ENCODE data around the gene SRF.

SRF gene

GRCh38 chr6:43183441-43183840, 12.4 kb downstream of the SRF start:
- DNase-seq (ENCODE audit: low read depth): no peak

DNA sequence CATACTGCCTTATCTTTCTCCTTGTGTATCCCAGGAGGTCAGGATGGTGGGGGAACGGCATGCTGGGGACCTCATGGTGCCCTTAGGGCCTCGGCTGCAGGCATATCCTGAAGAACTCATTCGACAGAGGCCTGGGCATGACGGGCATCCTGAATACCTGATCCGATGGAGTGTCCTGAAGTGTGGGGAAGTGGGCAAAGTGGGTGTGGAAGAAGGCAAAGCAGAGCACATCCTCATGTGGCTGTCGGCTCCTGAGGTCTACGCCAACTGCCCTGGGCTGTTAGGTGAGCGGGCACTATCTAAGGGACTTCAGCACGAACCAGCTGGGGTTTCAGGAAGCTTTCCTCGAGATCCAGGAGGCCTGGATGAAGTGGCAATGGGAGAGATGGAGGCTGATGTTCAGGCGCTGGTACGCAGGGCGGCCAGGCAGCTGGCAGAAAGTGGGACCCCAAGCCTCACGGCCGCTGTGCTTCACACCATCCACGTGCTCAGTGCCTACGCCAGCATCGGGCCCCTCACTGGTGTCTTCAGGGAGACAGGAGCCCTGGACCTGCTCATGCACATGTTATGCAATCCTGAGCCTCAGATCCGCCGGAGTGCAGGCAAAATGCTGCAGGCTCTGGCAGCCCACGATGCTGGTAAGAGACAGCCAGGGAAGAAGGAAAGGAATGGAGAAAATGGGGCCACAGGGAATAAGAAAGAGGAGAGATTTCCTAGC, 13.4 kb downstream of the SRF start:
- no peak for DNase-seq (ENCODE audit: low read depth)

- DNase-seq (ENCODE audit: low read depth): no peak
Measured at GRCh38 chr6:43185391-43185985, 14.4 kb downstream of the SRF start.

- no peak for DNase-seq (ENCODE audit: low read depth)
Measured at GRCh38 chr6:43186019-43186418, 14.9 kb downstream of the SRF start.

GRCh38 chr6:43186706-43187105, 15.6 kb downstream of the SRF start:
- no peak for DNase-seq (ENCODE audit: low read depth)

DNA sequence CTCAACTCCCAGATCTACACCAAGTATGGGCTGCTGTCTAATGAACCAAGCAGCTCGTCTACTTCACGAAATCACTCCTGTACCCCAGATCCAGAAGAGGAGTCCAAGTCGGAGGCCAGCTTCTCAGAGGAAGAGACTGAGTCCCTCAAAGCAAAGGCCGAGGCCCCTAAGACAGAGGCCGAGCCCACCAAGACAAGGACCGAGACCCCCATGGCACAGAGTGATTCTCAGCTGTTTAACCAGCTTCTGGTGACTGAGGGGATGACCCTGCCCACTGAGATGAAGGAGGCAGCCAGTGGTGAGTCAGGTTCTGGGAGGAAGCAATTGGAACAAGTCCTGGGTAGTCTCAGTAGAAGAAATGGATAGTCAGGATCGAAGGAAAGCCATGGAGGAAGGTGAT, 16.8 kb downstream of the SRF start:
- DNase-seq (ENCODE audit: low read depth): no peak

- DNase-seq (ENCODE audit: low read depth): no peak
Measured at GRCh38 chr6:43188426-43188825, 17.4 kb downstream of the SRF start.

DNA sequence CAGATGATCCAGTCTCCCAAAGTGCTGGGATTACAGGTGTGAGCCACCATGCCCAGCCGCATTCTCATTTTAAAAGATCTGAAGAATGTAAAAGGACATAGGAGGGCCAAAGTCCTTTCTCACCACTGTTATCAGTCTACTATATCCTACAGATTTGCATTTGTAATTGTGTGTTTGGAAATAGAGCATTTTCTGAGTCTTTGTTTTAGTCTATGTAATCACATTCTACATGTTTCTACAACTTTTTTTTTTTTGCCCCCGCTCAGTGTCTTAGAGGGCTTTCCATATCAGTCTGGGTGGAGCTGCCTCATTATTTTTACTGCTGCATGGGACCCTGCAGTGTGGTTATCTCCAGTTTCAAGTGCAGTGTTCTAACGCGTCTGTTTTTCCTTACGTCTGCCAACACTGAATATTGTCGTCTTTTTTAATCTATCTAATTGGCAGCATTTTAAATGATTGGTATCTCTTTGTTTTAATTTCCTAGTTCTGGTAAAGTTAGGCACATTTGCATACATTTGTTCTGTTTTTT, 18.8 kb downstream of the SRF start:
- no peak for DNase-seq (ENCODE audit: low read depth)

DNA sequence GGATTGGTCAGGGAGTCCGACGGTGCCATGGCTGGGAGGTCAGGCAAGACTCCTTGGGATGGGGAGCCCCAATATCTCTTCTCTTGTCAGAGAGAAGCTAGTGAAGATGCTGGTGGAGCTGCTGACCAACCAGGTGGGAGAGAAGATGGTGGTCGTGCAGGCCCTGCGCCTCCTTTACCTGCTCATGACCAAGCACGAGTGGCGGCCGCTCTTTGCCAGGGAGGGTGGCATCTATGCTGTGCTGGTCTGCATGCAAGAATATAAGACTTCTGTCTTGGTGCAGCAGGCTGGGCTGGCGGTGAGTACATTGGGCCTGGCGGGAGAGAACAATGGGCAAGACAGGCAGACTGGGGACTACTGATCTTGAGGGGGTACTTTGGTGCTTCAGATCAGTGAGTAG, 21.8 kb downstream of the SRF start:
- DNase-seq (ENCODE audit: low read depth): no peak

- no peak for DNase-seq (ENCODE audit: low read depth)
Measured at GRCh38 chr6:43193929-43194328, 22.9 kb downstream of the SRF start.

- no peak for DNase-seq (ENCODE audit: low read depth)
Measured at GRCh38 chr6:43196337-43196736, 25.3 kb downstream of the SRF start.

GRCh38 chr6:43199912-43200311, 28.8 kb downstream of the SRF start:
- no peak for DNase-seq (ENCODE audit: low read depth)

- DNase-seq (ENCODE audit: low read depth): no peak
Measured at GRCh38 chr6:43200541-43200940, 29.5 kb downstream of the SRF start.

- DNase-seq (ENCODE audit: low read depth): no peak
Measured at GRCh38 chr6:43202451-43202850, 31.4 kb downstream of the SRF start.

DNA sequence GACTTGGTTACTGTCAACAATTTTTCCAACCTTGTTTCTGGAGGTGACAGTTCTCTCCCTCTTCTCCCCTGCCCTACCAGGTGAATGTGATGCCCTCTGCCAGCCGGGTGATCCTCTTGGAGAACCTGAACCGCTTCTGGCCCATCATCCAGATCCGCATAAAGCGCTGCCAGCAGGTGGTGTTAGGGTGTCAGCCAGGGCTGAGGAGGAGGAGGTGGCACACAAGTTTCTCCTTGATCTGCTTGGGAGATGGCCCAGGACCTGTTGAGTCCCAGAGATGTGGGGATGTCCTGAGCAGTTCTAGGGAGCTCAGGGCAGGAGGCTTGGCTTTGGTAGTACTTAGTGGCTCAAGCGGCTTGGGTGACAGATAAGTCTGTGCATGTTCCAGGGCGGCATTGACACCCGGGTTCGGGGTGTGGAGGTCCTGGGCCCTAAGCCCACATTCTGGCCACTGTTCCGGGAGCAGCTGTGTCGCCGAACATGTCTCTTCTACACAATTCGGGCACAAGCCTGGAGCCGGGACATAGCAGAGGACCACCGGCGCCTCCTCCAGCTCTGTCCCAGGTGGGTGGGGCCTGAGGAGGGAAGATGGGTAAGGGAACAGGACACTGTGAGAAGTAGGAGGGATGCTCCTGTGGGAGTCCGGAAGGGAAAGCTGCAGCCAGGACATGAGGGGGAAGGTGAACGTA, 32.1 kb downstream of the SRF start:
- DNase-seq (ENCODE audit: low read depth): no peak

GRCh38 chr6:43203718-43204095, 32.6 kb downstream of the SRF start:
- no peak for DNase-seq (ENCODE audit: low read depth)

GRCh38 chr6:43204271-43205105, 33.4 kb downstream of the SRF start:
- no peak for DNase-seq (ENCODE audit: low read depth)

- DNase-seq (ENCODE audit: low read depth): no peak
Measured at GRCh38 chr6:43205849-43206248, 34.8 kb downstream of the SRF start.

GRCh38 chr6:43207286-43207685, 36.2 kb downstream of the SRF start:
- no peak for DNase-seq (ENCODE audit: low read depth)

DNA sequence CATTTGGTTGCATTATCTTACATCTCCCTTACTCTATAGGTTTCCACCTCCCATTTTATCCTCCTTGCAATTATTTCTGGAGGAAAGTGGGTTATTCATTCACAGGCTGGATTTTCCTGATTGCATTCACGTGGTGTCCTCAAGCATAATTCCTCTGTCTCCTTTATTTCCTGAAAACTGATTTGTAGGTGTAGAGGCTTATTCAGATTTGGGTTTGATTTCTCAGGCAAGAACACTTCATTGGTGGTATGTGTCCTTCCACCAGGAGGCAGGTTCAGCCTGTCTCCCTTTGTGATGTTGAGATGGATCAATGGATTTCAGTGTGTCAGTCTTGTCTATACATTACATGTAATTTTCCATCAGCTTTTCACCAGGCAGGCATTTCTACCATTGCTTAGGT, 40.9 kb downstream of the SRF start:
- DNase-seq (ENCODE audit: low read depth): no peak

DNA sequence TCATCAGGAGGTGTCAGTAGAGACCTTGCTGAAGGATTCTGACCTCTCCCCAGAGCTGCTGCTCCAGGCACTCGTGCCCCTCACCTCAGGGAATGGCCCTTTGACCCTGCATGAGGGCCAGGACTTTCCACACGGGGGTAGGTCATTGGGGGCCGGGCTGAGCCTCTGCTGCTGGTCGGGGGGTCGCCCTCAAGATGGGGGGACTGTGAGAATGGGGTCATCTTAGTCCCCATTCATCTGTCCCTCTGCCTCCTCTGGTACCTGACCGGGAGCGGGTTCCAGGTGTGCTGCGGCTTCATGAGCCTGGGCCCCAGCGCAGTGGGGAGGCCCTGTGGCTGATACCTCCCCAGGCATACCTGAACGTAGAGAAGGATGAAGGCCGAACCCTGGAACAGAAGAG, 42.4 kb downstream of the SRF start:
- DNase-seq (ENCODE audit: low read depth): no peak

DNA sequence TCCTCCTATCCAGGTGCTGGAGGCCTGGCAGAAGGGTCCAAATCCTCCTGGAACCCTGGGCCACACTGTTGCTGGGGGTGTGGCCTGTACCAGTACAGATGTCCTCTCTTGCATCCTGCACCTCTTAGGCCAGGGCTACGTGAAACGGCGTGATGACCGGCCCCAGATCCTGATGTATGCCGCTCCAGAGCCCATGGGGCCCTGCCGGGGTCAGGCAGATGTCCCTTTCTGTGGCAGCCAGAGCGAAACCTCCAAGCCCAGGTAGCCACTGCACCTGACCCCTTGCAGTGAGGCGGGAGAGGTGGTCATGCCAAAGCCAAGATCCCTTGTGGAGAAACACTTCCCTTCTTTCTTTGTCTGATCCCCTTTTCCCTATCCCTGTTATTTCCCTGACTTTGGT, 44.0 kb downstream of the SRF start:
- no peak for DNase-seq (ENCODE audit: low read depth)

Data from iris pigment epithelial cell (primary cell).